AG04450 (cell line): ENCODE results near the gene MACROD2. TPM values are rescaled to one million over a fixed set of nuclear protein-coding genes. Genes with fewer than 3 reads are reported as not detected.

Experiments
- CTCF ChIA-PET: fragments of 300-600, 350-600 bp; formaldehyde crosslinking; extraction: SDS; loops from one replicate; lab custom pipeline; 2022; ENCODE audit warnings: antibody characterized with exemption, inconsistent platforms; lab: Charles Lee
- POLR2A ChIA-PET: fragments of 350-600 bp; formaldehyde crosslinking; extraction: SDS; loops from one replicate; lab custom pipeline; 2021; ENCODE audit warnings: antibody characterized with exemption, inconsistent platforms; lab: Yijun Ruan, JAX
- DNase-seq: peaks from one replicate; pipeline ENCODE4 v3.0.0-alpha.2; 2011; ENCODE audit warnings: low read depth, low spot score
- H3K27ac ChIP-seq: one replicate; pipeline ENCODE4 v1.5.1; 2012; ENCODE audit warnings: low read depth, low read length, control low read depth
- H3K27me3 ChIP-seq: one replicate; pipeline ENCODE4 v1.6.0; 2012; ENCODE audit warnings: low read length; ENCODE audit not compliant: control insufficient read depth, insufficient read depth
- H3K4me3 ChIP-seq: 2 replicates; pipeline ENCODE4 v1.5.1; 2011; ENCODE audit warnings: mild to moderate bottlenecking, low read depth, low read length, control low read depth
- H3K9me3 ChIP-seq: 2 replicates; pipeline ENCODE4 v1.5.1; 2012; ENCODE audit warnings: low read length; ENCODE audit not compliant: control insufficient read depth, insufficient read depth
- polyA plus RNA-seq: library from polyadenylated mRNA; depleted of rRNA; stranded (reverse); fragments of >200 nt; gene quantifications from 2 replicates; pipeline ENCODE4 v1.2.3, GENCODE V29; 2011
- TF ChIP-seq, protein P1 (sequence below): IDR thresholded peaks from 2 replicates; pipeline ENCODE4 v1.5.1; 2011; ENCODE audit warnings: low read depth, low read length, control low read depth, inconsistent platforms

The MACROD2 gene
- polyA plus RNA-seq, 1 experiment: 0.02 TPM

DNA sequence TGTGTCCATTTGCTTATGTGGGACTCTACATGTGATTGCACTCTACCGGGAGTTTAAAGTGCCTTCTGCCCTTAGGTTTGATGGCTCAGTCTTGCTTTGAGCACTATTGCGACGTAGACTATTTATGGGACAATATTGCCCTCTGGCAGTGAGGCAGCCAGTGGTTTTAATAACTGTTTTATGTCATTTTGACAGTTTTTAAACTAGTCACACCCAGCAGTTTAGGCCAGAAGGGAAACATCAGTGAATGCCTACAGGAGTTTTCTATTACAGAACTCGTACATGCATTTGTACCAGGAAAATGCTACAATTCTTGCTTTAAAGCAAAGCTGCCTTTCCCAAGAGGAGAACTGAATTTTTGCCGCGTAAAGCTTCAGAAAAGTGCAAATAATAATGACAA is 1764.3 kb downstream of the MACROD2 start:
- H3K27ac ChIP-seq: no peak overlapping the region
- CTCF ChIA-PET: no interaction called here
- H3K4me3 ChIP-seq: no peak overlapping the region
- no peaks in the 10 kb centered on the region for H3K27me3 ChIP-seq
- POLR2A ChIA-PET: no interaction called here
- TF ChIP-seq, protein P1, sequence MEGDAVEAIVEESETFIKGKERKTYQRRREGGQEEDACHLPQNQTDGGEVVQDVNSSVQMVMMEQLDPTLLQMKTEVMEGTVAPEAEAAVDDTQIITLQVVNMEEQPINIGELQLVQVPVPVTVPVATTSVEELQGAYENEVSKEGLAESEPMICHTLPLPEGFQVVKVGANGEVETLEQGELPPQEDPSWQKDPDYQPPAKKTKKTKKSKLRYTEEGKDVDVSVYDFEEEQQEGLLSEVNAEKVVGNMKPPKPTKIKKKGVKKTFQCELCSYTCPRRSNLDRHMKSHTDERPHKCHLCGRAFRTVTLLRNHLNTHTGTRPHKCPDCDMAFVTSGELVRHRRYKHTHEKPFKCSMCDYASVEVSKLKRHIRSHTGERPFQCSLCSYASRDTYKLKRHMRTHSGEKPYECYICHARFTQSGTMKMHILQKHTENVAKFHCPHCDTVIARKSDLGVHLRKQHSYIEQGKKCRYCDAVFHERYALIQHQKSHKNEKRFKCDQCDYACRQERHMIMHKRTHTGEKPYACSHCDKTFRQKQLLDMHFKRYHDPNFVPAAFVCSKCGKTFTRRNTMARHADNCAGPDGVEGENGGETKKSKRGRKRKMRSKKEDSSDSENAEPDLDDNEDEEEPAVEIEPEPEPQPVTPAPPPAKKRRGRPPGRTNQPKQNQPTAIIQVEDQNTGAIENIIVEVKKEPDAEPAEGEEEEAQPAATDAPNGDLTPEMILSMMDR: no peak
- H3K9me3 ChIP-seq: no peaks in the 10 kb centered on the region
- no peak for DNase-seq

DNA sequence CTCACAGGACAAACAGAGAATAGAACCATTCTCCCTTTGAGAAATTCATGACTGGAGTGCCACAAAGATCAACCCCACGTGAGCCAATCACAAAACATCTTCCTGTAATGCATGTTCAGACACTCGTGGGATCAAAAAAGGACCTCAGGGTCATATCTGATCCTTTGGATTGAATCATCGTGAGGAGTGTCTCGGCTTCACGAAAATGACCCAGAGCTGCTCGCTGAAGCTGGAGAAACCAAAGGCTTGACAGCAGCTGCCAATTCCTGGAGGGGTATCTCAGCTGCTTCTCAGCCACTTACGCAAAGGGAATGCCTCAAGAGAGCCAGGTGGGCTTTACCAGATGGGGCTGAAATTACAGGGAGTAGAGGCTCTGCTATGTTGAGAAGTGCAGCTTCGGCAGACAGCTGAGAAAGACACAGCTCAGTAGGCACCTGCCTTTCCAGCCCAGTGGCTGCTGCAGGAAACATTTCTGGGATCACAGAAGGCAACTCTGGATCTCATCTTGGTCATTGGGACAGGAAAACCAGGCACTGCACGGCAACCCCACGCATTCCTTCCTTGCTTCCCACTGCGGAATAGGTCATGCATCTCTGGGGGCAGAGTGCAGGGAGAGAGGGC is 1764.8 kb downstream of the MACROD2 start:
- POLR2A ChIA-PET: no interaction called here
- no peak overlapping the region for H3K27ac ChIP-seq
- CTCF ChIA-PET: no interaction called here

DNA sequence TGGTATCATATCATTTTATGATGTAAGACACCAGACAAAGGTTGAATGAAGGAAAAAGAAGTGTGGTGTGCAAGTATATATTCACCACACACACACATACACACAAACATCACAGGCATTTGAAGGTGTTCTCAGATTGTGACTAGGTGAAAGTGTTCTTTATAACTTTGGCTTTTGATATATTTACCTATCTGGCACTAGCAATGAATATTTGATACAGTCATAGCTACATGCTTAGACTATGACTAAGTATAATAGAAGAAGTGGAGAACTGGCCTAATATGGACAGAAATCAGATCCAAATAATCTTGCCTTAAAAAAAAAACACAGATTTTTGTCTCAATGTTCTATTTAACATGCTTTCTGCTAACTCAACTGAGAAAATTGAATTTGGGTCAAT is 1768.0 kb downstream of the MACROD2 start:
- Histone ChIP-seq H3K27me3 (no peaks in the 10 kb centered on the region), H3K9me3 (no peaks in the 10 kb centered on the region), H3K27ac (no peak overlapping the region), H3K4me3 (no peak overlapping the region)
- no peak for DNase-seq
- POLR2A ChIA-PET: no interaction called here
- CTCF ChIA-PET: no interaction called here
- TF ChIP-seq, protein P1: no peak

More for the DNA sequence above, 1764.8 kb downstream of the MACROD2 start:
- Histone ChIP-seq H3K27me3 (no peaks in the 10 kb centered on the region), H3K9me3 (no peaks in the 10 kb centered on the region), H3K4me3 (no peak overlapping the region)
- TF ChIP-seq, protein P1: no peak
- no peak for DNase-seq

DNA sequence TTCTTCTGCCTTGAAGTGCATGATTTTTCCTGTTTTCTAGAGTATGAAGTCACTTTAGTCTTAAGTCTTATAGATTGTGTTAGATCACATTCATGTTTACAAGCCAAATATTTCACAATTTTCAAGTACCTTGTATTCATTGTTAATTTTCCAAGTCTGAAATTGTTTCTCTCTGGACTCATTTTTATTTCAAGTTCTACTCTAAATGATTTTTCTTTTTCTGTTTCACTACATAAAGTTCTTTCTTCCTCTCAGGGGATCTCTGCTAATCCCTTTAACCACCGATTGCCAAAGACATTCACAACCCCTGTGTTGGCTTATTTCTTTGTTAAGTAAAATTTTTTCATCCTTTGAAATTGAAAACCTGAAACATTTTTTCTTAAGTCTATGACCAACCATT is 1772.3 kb downstream of the MACROD2 start:
- no peaks in the 10 kb centered on the region for H3K9me3 ChIP-seq

DNA sequence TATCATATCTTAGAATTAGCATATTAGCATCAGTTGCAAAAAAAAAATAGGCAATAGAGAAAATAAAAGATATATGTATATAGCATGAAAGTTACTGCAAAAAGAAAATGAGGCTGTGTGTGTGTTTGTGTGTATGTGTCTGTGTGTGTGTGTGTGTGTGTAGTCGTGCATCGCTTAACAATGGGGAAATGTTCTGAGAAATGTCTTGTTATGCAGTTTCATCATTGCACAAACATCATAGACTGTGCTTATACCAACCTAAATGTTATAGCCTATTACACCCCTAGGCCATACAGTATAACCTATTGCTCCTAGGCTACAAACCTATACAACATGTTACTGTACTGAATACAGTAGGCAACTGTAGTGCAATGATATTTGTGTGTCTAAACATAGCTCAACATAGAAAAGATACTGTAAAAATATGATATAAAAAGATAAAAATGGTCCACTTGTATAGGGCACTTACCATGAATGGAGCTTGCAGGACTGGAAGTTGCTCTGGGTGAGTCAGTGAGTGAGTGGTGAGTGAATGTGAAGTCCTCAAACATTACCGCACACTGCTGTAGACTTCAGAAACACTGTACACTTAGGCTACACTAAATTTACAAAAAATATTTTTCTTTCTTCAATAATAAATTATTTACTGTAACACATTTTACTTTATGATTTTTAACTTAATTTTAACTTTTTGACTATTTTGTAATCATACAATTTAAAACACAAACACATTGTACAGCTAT is 1772.9 kb downstream of the MACROD2 start:
- ChIA-PET CTCF (no interaction called here), POLR2A (no interaction called here)
- no peak for DNase-seq
- Histone ChIP-seq H3K27ac (no peak overlapping the region), H3K4me3 (no peak overlapping the region), H3K27me3 (no peaks in the 10 kb centered on the region), H3K9me3 (no peaks in the 10 kb centered on the region)
- TF ChIP-seq, protein P1: no peak

More for the DNA sequence above, 1772.3 kb downstream of the MACROD2 start:
- DNase-seq: no peak
- POLR2A ChIA-PET: no interaction called here
- TF ChIP-seq, protein P1: no peak
- Histone ChIP-seq H3K4me3 (no peak overlapping the region), H3K27me3 (no peaks in the 10 kb centered on the region), H3K27ac (no peak overlapping the region)
- CTCF ChIA-PET: no interaction called here
